GM18505 (cell line): Measurements from ENCODE around the gene PRRC2B.

Source experiments
- ATAC-seq: cut with Tn5 transposase; IDR thresholded peaks from one replicate; pipeline ENCODE4 v1.9.1; 2021; ENCODE audit not compliant: unreplicated experiment
- POLR2A ChIP-seq: IDR thresholded peaks from 4 replicates; pipeline ENCODE4 v1.6.1; 2011; ENCODE audit warnings: borderline replicate concordance; ENCODE audit not compliant: insufficient read depth, insufficient read length; ENCODE audit errors: extremely low read depth

Gene PRRC2B

DNA sequence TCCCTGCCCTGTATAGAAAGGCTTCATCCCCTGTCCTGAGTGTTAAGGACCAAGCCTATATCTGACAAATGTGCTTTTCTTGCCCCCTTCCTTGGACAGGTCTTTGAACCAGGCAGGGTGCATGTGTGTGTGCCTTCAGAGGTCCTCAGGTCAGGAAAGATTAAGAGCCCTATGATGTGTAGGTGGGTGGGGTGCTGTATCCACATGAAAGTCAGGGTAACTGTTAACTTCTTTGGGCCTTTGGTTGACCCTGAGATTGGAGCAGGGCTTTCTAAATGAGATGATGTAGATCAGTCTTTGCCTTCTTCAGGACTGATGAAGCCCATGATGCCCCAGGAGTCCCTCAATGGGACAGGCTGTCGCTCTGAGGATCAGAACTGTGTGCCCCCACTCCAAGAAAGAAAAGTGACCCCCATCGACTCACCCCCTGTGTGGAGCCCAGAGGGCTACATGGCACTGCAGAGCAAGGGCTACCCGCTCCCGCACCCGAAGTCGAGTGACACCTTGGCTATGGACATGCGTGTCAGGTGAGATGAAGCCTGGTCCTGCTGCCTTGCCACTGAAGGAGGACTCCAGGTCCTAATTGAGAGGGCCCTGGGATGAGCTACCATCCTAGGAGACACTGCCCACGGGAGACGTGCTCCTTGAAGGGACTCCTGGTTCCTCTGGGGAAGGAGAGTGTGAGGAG is 79.5 kb downstream of the PRRC2B start:
- TF ChIP-seq POLR2A = no peak
- ATAC-seq = no peak

DNA sequence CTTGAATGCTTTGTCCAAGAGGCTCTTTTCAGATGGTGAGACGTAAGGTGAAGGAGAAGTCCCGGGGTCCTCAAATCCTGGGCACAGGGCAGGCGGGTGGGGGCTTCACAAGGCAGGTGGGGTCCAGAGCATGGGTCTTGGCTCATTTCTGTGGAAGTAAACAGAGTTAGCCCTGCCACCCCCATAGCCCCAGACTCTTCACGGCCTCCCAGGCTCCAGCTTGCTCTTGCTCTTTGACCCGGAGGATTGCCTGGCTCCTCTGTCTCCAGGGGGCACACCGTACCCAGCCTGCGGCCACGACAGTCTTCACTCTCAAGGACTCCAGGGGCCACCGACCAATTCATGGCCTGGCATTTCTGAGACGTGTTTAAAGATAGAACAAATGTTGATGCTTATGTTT is 80.0 kb downstream of the PRRC2B start:
- no peak for TF ChIP-seq POLR2A
- ATAC-seq = no peak

DNA sequence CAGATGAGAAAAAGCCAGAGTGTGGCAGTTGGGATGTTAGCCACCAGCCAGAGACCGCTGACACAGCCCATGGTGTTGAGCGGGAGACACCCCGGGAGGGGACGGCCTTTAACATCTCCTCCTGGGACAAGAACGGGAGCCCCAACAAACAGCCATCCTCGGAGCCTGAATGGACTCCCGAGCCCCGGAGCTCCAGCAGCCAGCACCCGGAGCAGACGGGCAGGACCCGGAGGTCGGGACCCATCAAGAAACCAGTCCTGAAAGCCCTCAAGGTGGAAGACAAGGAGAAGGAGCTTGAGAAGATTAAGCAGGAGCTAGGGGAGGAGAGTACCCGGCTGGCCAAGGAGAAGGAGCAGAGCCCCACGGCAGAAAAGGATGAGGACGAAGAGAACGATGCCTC is 80.8 kb downstream of the PRRC2B start:
- ATAC-seq = no peak

DNA sequence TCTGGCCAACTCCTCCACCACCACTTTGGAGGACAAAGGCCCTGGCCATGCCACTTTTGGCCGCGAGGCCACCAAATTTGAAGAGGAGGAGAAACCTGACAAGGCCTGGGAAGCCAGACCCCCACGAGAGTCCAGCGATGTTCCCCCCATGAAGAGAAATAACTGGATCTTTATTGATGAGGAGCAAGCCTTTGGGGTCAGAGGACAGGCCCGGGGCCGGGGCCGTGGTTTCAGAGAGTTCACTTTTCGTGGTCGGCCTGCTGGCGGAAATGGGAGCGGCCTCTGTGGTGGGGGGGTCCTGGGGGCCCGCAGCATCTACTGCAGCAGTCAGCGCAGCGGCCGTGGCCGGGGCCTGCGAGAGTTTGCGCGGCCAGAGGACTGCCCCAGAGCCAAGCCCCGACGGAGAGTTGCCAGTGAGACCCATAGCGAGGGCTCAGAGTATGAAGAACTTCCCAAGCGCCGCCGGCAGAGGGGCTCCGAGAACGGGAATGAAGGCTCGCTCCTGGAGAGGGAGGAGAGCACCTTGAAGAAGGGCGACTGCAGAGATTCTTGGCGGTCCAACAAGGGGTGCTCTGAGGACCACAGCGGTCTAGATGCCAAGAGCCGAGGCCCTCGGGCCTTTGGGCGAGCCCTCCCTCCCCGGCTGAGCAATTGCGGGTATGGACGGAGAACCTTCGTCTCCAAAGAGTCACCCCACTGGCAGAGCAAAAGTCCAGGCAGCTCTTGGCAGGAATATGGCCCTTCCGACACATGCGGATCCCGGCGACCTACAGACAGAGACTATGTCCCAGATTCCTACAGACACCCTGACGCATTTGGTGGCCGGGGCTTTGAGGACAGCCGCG is 81.4 kb downstream of the PRRC2B start:
- TF ChIP-seq POLR2A = no peak
- ATAC-seq = no peak

More for the DNA sequence above, 80.8 kb downstream of the PRRC2B start:
- no peak for TF ChIP-seq POLR2A

DNA sequence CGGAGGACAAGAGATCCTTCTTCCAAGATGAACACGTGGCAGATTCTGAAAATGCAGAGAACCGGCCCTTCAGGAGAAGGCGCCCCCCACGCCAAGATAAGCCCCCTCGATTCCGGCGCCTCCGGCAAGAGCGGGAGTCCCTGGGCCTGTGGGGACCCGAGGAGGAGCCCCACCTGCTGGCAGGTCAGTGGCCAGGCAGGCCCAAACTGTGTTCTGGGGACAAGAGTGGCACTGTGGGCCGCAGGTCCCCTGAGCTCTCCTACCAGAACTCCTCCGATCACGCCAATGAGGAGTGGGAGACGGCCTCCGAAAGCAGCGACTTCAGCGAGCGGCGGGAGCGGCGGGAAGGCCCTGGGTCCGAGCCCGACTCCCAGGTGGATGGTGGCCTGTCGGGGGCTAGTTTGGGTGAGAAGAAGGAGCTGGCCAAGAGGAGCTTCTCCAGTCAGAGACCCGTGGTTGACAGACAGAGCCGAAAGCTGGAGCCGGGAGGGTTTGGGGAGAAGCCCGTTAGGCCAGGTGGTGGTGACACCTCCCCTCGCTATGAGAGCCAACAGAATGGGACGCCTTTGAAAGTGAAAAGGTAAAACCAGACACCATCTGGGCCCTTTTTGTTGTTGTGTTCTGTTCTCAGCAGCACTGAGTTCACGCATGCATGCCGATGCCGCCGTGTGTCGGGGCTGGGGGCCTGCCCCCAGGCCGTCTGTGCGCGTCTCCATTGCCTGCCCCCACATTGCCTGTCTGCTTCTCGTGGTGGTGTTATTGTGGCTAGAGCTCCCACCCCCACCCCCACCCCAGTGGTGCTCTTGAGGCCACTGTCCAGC is 82.3 kb downstream of the PRRC2B start:
- no peak for ATAC-seq
- no peak for TF ChIP-seq POLR2A

DNA sequence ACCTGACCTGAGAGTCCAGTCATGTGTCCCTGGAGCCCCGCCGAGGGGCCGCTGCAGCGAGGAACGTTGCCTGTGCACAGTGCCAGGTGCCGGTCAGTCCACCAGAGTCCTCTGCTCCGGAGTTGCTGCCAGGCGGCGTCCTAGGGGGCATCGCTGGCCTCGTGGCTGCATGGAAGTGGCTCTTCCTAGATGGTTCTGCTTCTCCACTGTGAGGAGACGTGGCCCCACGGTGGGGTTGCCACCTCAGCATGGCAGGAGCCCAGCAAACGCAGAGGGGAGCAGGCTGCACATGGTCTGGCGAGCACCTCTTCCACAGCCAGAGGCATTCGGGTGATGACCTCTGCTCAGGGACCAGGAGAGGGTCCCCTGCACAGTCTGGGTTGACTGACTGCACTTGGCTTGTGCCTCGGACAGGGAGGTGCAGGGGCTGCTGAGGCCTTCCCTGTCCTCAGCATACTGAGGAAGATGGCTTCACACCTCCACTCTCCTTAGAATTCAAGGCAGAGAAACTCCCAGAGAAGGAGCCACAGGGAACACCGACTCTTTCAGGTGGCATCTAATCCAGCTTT is 83.0 kb downstream of the PRRC2B start:
- TF ChIP-seq POLR2A = no peak
- ATAC-seq = no peak

DNA sequence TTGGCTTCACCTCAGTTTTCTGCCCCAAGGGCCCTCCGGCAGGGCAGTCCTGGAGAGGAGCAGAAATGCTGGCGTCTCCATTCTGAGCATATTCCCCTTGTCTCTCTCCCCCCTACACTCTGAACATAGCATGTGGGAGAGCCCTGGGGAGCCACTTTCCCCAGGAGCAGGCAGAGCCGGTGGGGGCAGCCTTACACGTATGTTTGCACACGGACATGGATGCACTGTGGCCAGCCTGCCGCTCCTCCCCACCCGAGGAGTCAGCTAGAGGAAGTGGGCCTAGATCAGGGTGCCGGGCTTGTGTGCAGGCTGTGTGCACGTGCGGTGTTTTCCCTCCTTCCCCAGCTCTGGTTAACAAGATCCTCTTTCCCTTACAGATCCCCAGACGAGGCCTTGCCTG is 83.5 kb downstream of the PRRC2B start:
- no peak for ATAC-seq
- TF ChIP-seq POLR2A = no peak

DNA sequence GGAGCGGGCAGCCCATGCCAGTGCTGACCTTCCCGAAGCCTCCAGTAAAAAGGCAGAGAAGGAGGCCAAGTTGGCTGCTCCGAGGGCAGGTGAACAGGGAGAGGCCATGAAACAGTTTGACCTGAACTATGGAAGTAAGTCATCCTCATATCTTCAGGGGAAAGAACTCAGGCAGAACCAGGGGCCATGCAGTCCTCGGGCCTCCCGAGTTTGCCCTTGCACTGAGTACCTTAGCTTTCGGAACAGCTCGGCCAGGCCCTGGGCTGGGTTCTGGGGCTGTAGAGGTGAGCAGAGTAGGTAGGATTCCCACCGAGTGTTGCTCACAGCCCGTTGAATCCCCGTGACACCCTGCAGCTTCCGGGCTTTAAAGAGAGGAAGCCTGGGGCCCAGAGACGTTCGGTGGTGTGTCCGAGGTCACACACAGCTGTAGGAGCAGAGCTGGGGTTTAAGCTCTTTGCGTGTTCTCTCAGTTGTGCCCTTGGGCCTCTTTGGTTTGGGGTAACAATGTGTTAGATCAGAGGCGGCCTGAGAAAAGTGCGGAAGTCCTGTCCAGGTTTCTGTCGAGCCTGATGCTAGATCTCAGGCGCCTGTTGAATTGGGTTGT is 84.0 kb downstream of the PRRC2B start:
- ATAC-seq = no peak
- no peak for TF ChIP-seq POLR2A

DNA sequence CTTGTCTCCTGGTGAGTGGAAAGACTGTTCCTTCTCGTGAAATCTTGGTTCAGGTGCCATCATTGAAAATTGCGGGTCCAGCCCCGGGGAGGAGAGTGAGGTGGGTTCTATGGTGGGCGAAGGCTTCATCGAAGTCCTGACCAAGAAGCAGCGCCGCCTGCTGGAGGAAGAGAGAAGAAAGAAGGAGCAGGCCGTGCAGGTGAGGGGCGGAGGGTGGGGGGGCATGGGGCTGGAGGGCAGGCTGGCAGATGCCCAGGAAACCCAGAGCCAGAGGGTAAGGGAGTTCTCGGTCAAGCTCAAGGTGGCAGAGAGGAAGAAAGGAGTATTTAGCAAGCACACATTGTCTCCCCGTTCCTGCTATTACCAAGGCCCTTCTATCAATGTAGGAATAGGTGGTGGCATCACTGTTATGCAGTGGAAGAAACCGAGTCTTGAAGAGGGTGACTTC is 84.6 kb downstream of the PRRC2B start:
- no peak for TF ChIP-seq POLR2A
- ATAC-seq = no peak

DNA sequence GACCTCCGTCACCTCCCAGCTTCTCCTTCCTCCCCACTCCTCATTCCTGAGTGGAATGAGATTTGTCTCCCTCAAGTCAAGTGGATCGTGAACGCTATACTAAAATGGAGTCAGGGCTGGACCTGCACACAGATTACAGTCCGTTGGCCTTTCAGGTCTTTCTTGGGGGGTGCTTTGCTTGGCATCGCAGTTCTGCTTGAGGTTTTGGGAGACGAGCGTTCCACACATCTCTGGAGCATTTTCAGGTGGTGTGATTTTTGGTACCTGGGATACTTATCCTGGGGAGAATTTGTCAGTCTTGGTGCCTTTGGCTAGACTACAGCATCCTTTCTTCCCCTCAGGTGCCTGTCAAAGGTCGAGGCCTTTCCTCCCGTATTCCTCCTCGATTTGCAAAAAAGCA is 85.0 kb downstream of the PRRC2B start:
- ATAC-seq = no peak
- no peak for TF ChIP-seq POLR2A

DNA sequence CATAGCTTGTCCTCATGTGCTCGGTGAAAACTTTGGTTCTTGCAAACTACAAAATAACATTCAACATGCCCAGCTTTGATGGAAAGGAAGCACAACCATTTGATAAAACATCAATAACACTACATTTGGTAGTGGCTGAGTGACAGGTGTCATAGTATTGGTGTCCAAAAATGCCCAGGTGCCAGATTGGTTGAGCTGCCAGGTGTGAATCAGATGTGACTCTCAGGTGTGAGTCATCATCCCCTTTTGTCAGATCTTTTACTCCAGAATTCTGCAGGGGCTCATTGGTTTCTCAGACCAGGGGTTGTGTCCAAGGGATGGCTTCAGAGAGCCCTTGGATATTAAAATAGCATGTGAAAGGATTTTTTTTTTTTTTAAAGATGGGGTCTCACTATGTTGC is 86.4 kb downstream of the PRRC2B start:
- no peak for ATAC-seq
- no peak for TF ChIP-seq POLR2A

DNA sequence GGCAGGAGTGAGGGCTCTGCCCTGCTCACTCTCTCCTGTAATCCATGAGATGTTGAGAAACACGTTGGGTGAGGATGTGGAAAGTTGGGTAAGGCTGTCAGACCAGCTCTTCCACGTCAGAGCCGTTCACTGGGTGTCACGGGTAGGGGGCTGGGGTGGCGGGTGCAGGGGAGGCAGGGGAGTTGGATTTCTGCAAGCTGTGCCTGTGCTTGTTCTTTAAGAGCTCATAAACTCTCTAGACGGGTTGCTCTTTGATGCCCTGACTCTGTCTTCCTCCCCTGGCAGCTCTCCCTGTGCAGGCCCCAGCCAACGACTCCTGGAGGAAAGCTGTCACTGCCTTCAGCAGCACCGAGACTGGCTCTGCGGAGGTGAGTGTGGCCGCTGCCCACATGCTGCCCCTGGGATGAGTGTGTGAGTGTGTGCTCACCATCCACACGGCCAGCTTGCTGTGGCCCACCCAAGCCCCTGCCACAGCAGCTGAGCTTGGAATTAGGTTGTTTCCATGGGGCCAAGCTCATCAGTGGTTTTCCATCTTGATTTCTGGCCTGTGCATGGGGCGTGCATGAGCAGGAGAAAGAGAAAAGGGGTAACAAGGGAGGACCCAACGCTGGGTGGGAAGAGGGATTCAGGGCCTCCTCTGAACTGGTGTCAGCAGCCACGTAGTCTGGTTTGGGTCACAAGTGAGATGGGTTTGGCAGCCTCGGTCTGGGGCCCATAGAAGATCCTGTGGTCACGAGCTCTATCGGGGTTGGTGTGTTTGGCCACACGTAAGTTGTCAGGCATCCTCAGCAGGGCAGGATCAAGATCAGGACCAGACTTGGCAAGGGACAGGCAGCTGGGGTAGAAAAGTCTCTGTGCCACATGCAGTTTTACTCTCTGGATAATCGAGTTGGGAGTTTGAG is 87.8 kb downstream of the PRRC2B start:
- TF ChIP-seq POLR2A = no peak

More for the DNA sequence above, 87.8 kb downstream of the PRRC2B start:
- no peak for ATAC-seq
